ENCODE results near the gene INPP5A.
"Not testable (repeated sequence)": the region's sequence is repeated elsewhere in the genome, so short reads cannot be mapped to it uniquely, and the experiment has no call there.

INPP5A gene

DNA sequence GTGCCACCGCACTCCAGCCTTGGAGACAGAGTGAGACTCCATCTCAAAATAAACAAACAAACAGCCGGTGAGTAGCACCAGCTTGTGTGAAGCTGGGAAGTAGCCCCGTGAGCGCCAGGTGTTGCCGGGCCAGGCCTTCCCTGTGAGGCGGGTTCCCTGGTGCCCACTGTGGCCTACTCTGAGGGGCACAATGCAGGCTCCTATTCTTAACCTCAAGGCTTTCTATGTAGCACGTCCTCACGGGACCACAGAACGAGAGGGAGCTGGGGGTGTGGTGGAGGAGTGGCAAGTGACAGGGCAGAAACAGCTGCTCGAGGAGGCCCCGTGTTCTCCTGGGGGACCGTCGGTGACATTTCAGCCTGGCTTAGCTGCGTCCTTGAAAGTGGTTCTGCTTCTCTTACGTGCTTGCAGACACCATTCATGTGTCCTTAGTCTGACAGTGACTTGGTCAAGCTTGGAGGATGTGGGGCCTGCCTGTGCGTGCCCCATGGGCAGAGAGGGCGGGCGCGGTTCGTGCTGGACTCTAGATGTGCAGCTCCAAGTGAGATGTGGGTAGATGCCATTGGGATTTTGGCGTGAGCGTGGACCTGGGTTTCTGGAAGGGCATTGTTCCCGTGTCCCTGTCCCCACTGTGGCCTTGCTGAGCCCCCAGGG lies 131.7 kb downstream of the INPP5A start:
- Histone ChIP-seq H3K9ac (ENCODE audit: insufficient read length, low read depth) (no peak overlapping the region), H3K36me3 (ENCODE audit: insufficient read depth, insufficient read length, low read length) (no peaks in the 10 kb centered on the region), H3K4me3 (ENCODE audit: insufficient read length, low read depth) (no peak overlapping the region), H3K9me3 (ENCODE audit: insufficient read depth, low read length) (no peaks in the 10 kb centered on the region), H3K4me1 (ENCODE audit: insufficient read depth, insufficient read length) (peaks cover 2% of the 10 kb centered on the region), H3K27me3 (ENCODE audit: insufficient read depth, insufficient read length) (no peaks in the 10 kb centered on the region)
- no peak for DNase-seq (ENCODE audit: low read depth, low spot score)
- TF ChIP-seq SUZ12 (IDR thresholded peaks at IDR 0.05; ENCODE audit: extremely low read depth, insufficient read depth, insufficient read length) (no peak), YY1 (IDR thresholded peaks at IDR 0.05; ENCODE audit: insufficient read depth, insufficient read length) (no peak), ZNF274 (IDR thresholded peaks at IDR 0.05; ENCODE audit: low read depth, low read length) (no peak)

DNA sequence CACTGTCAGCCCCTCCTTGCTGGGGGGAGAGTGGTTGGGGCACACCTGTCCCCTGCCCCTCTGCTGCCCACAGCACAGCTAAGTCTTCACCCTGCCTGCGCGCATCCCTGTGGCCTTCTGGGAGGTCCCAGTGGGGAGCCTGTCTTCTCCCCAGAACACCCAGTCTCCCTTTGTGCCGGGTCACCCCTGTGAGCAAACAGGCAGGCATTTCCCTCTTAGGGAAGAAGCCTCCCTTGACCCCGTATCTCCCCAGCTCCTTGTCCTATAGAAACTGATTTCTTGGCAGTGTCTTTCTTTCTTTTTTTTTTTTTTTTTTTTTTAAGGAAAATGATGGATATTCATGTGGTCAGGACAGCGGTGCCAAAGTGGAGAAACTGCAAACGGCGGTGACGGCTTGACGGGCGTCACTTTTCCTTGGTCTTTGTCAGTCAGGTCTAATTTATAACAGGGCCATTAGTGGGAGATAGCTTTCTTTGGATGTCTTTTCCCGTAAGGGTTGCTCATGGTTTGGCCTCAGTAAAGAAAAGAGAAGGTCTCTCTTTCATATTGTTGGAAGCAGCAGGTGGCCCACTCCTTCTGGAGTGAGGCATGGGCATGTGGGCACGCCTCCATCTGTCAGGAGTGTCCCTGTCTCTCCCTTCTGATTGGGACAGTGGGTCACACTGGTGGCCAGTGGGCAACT lies 133.1 kb downstream of the INPP5A start:
- Histone ChIP-seq H3K36me3 (ENCODE audit: insufficient read depth, insufficient read length, low read length) (no peaks in the 10 kb centered on the region), H3K4me1 (ENCODE audit: insufficient read depth, insufficient read length) (peaks cover 2% of the 10 kb centered on the region), H3K9me3 (ENCODE audit: insufficient read depth, low read length) (no peaks in the 10 kb centered on the region), H3K9ac (ENCODE audit: insufficient read length, low read depth) (no peak overlapping the region), H3K4me3 (ENCODE audit: insufficient read length, low read depth) (no peak overlapping the region), H3K27me3 (ENCODE audit: insufficient read depth, insufficient read length) (no peaks in the 10 kb centered on the region)
- DNase-seq (ENCODE audit: low read depth, low spot score): no peak
- TF ChIP-seq SUZ12 (IDR thresholded peaks at IDR 0.05; ENCODE audit: extremely low read depth, insufficient read depth, insufficient read length) (no peak), ZNF274 (IDR thresholded peaks at IDR 0.05; ENCODE audit: low read depth, low read length) (no peak), YY1 (IDR thresholded peaks at IDR 0.05; ENCODE audit: insufficient read depth, insufficient read length) (no peak)

DNA sequence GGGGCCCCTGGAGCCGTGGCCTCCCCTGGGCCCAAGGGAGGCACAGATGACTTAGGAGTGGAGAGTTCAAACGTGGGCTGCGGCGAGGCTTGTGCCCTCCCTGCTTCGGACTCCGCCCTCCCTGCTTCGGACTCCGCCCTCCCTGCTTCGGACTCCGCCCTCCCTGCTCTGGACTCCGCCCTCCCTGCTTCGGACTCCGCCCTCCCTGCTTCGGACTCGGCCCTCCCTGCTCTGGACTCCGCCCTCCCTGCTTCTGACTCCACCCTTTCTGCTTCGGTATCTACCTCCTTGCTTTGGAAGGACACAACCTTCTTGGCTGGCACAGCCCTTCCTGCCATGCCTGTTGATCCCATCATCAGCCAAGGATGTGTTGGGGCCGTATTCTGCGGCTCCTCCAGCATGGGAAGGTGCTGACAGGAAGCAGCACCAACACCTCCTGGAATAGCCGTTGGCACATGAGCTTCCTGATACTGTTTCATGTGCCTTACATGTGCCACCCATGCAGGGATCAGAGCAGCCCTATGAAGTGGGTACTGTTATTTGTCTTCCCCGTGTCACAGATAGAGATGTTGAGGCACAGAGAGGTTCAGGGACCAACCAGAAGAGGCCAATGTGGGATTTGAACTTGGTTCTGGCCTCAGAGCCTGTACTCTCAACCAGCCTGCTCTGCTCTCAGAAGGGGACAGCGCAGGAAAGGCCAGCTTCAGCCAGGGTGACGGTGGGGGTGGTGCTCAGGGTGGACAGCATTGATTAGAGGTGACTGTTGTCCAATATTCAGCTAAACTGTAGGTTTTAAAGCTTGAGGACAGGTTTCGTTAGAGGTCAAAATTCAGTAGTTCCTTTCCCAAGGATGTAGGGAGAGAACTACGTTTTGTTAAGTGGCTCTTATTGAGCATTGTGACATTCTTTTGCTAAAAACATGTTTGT lies 133.9 kb downstream of the INPP5A start:
- Histone ChIP-seq H3K9me3 (ENCODE audit: insufficient read depth, low read length) (no peaks in the 10 kb centered on the region), H3K4me1 (ENCODE audit: insufficient read depth, insufficient read length) (peaks cover 2% of the 10 kb centered on the region), H3K27me3 (ENCODE audit: insufficient read depth, insufficient read length) (no peaks in the 10 kb centered on the region), H3K36me3 (ENCODE audit: insufficient read depth, insufficient read length, low read length) (no peaks in the 10 kb centered on the region), H3K9ac (ENCODE audit: insufficient read length, low read depth) (no peak overlapping the region), H3K4me3 (ENCODE audit: insufficient read length, low read depth) (no peak overlapping the region)
- DNase-seq (ENCODE audit: low read depth, low spot score): no peak
- TF ChIP-seq YY1 (IDR thresholded peaks at IDR 0.05; ENCODE audit: insufficient read depth, insufficient read length) (no peak), ZNF274 (IDR thresholded peaks at IDR 0.05; ENCODE audit: low read depth, low read length) (no peak), SUZ12 (IDR thresholded peaks at IDR 0.05; ENCODE audit: extremely low read depth, insufficient read depth, insufficient read length) (no peak)

DNA sequence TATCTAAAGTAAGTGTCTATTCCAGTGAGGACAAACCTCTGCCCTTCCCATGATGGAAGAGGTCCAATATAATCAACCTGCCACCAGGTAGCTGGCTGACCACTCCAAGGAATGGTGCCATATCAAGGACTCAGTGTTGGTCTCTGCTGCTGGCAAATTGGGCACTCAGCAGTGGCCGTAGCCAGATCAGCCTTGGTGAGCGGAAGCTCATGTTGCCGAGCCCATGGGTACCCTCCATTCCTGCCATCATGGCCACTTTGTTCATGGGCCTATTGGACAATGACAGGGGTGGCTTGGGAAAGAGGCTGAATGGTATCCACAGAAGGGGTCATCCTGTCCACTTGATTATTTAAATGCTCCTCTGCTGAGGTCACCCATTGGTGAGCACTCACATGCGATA lies 136.2 kb downstream of the INPP5A start:
- H3K27me3 ChIP-seq (ENCODE audit: insufficient read depth, insufficient read length); H3K9ac ChIP-seq (ENCODE audit: insufficient read length, low read depth); H3K36me3 ChIP-seq (ENCODE audit: insufficient read depth, insufficient read length, low read length); H3K4me3 ChIP-seq (ENCODE audit: insufficient read length, low read depth); DNase-seq (ENCODE audit: low read depth, low spot score); H3K9me3 ChIP-seq (ENCODE audit: insufficient read depth, low read length); H3K4me1 ChIP-seq (ENCODE audit: insufficient read depth, insufficient read length): not testable (repeated sequence)

DNA sequence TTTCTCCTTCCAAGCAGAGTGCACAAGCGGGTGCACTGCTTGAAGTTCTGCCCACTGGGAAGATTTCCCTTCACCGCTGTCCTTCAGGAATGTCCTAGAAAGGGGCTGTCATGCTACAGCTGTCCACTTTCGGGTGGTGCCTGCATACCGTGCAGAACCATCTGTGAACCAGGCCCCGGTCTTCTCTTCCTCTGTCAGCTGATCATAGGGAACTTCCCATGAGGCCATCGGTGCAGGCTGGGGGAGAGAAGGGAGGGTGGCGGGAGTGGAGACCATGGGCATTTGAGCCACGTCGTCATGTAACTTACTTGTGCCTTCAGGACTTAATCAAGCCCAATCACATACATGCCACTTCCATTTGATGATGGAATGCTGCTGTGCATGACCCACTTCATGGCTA lies 136.7 kb downstream of the INPP5A start:
- Histone ChIP-seq H3K4me1 (ENCODE audit: insufficient read depth, insufficient read length) (peaks cover 2% of the 10 kb centered on the region), H3K4me3 (ENCODE audit: insufficient read length, low read depth) (no peak overlapping the region), H3K9me3 (ENCODE audit: insufficient read depth, low read length) (peaks cover 15% of the 10 kb centered on the region; the same call in 1 of the 2 replicates), H3K36me3 (ENCODE audit: insufficient read depth, insufficient read length, low read length) (no peaks in the 10 kb centered on the region), H3K9ac (ENCODE audit: insufficient read length, low read depth) (no peak overlapping the region), H3K27me3 (ENCODE audit: insufficient read depth, insufficient read length) (no peaks in the 10 kb centered on the region)
- no peak for DNase-seq (ENCODE audit: low read depth, low spot score)
- TF ChIP-seq SUZ12 (IDR thresholded peaks at IDR 0.05; ENCODE audit: extremely low read depth, insufficient read depth, insufficient read length) (no peak), ZNF274 (IDR thresholded peaks at IDR 0.05; ENCODE audit: low read depth, low read length) (no peak), YY1 (IDR thresholded peaks at IDR 0.05; ENCODE audit: insufficient read depth, insufficient read length) (no peak)

DNA sequence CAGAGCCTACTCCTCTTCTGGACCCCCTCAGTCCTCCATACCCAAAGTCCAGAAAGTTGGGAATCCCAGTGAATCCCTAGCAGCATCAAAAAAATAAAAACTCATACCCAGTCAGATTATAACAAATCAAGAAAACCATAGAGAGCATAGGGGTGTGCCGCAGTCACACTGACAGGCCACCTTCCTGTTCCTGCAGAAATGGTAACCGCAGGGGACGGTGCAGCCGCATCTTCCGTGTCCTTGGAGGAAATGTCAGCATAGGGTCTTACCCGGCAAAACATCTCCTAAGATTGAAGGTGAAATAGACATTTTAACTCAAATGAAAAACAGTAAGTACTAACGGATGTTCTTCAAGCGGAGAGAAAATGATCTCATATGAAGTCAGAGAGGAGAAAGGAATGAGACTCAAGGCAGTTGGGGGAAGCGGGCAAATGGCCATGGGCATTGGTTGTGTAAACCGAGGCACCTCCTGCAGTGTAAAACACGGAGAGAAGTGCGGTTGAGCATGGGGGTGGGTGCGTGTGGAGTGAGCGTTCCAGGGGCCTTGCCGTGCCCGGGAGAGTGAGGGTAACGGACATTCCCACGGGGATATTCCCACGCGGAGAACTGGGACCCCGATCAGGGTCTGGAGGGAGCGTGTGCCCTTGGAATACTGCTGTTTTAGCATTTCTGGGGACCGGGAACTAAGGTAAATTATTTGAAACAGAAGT lies 137.6 kb downstream of the INPP5A start:
- H3K9me3 ChIP-seq (ENCODE audit: insufficient read depth, low read length): peaks cover 19% of the 10 kb centered on the region; the same call in 1 of the 2 replicates
- H3K27me3 ChIP-seq (ENCODE audit: insufficient read depth, insufficient read length): no peaks in the 10 kb centered on the region
- H3K36me3 ChIP-seq (ENCODE audit: insufficient read depth, insufficient read length, low read length): no peaks in the 10 kb centered on the region
- H3K9ac ChIP-seq (ENCODE audit: insufficient read length, low read depth): no peak overlapping the region
- TF ChIP-seq YY1 (IDR thresholded peaks at IDR 0.05; ENCODE audit: insufficient read depth, insufficient read length) (no peak), ZNF274 (IDR thresholded peaks at IDR 0.05; ENCODE audit: low read depth, low read length) (no peak)
- no peaks in the 10 kb centered on the region for H3K4me1 ChIP-seq (ENCODE audit: insufficient read depth, insufficient read length)
- no peak for DNase-seq (ENCODE audit: low read depth, low spot score)
- H3K4me3 ChIP-seq (ENCODE audit: insufficient read length, low read depth): no peak overlapping the region
